Subcutaneous abdominal adipose tissue (tissue), 5 donors: ENCODE data around the gene CCN5.

ENCODE experiments used
- H3K27ac ChIP-seq: one replicate; pipeline ENCODE4 v1.7.0; 2013; ENCODE audit warnings: low read depth, mild to moderate bottlenecking, inconsistent platforms, low read length, moderate library complexity
- H3K27me3 ChIP-seq, 5 donors: one replicate each; pipeline ENCODE4 v1.7.0; 2013; ENCODE audit warnings: low read length in 5 of 5, inconsistent platforms in 1 of 5; ENCODE audit not compliant: control insufficient read depth in 5 of 5, insufficient read depth in 4 of 5
- H3K36me3 ChIP-seq, 5 donors: one replicate each; pipeline ENCODE4 v1.7.0; 2013; ENCODE audit warnings: low read length in 5 of 5; ENCODE audit not compliant: control insufficient read depth in 5 of 5, insufficient read depth in 5 of 5
- H3K4me1 ChIP-seq, 5 donors: one replicate each; pipeline ENCODE4 v1.7.0; 2013; ENCODE audit warnings: low read length in 5 of 5, mild to moderate bottlenecking in 3 of 5, moderate library complexity in 1 of 5; ENCODE audit not compliant: control insufficient read depth in 5 of 5, insufficient read depth in 5 of 5
- H3K4me3 ChIP-seq, 5 donors: one replicate each; pipeline ENCODE4 v1.7.0; 2013; ENCODE audit warnings: low read length in 5 of 5, low read depth in 1 of 5
- H3K9ac ChIP-seq, 5 donors: one replicate each; pipeline ENCODE4 v1.7.0; 2013; ENCODE audit warnings: low read length in 5 of 5, mild to moderate bottlenecking in 4 of 5, moderate library complexity in 3 of 5
- H3K9me3 ChIP-seq, 5 donors: one replicate each; pipeline ENCODE4 v1.7.0; 2013; ENCODE audit warnings: low read length in 5 of 5; ENCODE audit not compliant: control insufficient read depth in 5 of 5
- donor health status: healthy.
- donor health status: healthy.
- donor health status: healthy.
- donor health status: healthy.
- donor health status: healthy.

The CCN5 gene

DNA sequence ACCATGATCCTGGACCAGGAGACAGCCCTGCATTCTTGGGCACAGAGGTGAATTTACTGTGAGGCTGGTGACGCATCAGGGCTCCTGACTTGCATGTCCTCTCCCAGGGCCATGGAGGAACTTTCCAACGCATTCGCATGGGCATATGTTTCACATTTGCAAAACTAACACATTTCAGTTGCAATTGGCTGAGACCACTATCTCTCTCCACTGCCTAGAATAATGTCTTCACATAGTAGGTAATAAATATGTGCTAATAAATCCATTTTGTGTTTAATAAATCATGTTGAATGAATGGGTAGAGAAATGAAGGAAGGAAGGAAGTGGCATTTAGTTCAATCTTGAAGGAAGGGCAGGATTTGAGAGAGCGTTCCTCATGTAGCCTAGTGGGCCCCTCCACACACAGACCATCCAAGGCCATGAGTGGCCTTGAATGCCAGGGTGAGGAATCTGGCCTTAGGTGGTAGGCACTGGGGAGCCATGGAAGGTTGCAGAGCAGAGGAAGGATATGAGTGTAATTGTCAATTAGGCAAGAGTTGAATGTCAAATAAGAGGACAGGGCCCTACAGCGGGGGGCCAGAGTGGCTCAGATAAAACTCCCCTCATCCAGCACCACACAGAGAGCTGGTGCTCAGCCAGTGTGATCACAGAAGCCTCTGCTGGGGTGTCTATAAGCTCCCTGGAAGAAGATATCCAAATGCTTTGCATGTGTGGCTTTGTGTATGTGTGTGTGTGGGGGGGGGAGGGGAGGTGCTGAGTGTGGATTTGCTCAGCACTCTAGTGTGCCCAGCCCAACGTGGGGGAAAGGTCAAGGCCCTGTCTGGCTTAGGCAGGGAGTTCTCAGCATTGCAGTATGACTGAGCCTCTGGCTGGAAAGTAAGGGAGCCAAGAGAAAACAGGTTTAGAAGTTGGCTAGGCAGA is 30.9 kb upstream of the CCN5 start:
- Histone ChIP-seq H3K9ac (peak overlapping the region in 2 of 5 donors; percentile 26 to 69), H3K4me1 (peaks cover 0 to 14% (median 10%) of the 10 kb centered on the region in 5 donors), H3K9me3 (no peaks in the 10 kb centered on the region), H3K36me3 (no peaks in the 10 kb centered on the region), H3K4me3 (no peak overlapping the region), H3K27ac (peak overlapping the region; percentile 65), H3K27me3 (no peaks in the 10 kb centered on the region)

GRCh38 chr20:44686934-44687333 is 28.2 kb upstream of the CCN5 start:
- Histone ChIP-seq H3K4me1 (peaks cover 0 to 27% (median 22%) of the 10 kb centered on the region in 5 donors), H3K36me3 (no peaks in the 10 kb centered on the region), H3K9me3 (no peaks in the 10 kb centered on the region), H3K27ac (no peak overlapping the region), H3K4me3 (no peak overlapping the region), H3K27me3 (no peaks in the 10 kb centered on the region), H3K9ac (no peak overlapping the region)

- Histone ChIP-seq H3K9ac (no peak overlapping the region), H3K36me3 (no peaks in the 10 kb centered on the region), H3K27ac (no peak overlapping the region), H3K27me3 (no peaks in the 10 kb centered on the region), H3K9me3 (no peaks in the 10 kb centered on the region), H3K4me1 (peaks cover 8 to 39% (median 31%) of the 10 kb centered on the region in 5 donors), H3K4me3 (no peak overlapping the region)
Observed at GRCh38 chr20:44688053-44688625, 27.0 kb upstream of the CCN5 start.

DNA sequence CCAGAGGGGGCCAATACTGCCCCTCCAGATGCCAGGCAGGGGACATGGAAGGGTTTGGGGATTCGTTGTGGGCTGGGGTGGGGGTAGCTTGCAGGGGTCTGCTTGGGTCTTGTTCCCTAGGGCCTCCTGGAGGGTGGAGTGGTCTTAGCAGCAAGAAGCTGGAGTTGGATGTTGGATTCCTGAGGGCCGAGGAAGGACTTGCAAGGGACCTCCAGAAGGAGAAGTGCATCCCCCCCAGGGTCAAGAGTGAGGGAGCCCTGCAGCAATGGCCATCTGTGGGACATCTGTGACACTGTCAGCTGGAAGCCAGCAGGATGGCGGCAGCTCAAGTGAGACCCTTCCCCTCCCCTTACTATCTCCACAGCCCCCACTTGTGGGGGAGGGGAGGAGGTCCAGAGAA is 25.4 kb upstream of the CCN5 start:
- Histone ChIP-seq H3K36me3 (no peaks in the 10 kb centered on the region), H3K9me3 (no peaks in the 10 kb centered on the region), H3K27ac (no peak overlapping the region), H3K4me3 (no peak overlapping the region), H3K4me1 (peaks cover 11 to 43% (median 35%) of the 10 kb centered on the region in 5 donors), H3K27me3 (no peaks in the 10 kb centered on the region), H3K9ac (no peak overlapping the region)

- Histone ChIP-seq H3K4me1 (peaks cover 11 to 46% (median 35%) of the 10 kb centered on the region in 5 donors), H3K9me3 (no peaks in the 10 kb centered on the region), H3K27ac (peak overlapping the region; percentile 96)
Observed at GRCh38 chr20:44690781-44691423, 24.3 kb upstream of the CCN5 start.

DNA sequence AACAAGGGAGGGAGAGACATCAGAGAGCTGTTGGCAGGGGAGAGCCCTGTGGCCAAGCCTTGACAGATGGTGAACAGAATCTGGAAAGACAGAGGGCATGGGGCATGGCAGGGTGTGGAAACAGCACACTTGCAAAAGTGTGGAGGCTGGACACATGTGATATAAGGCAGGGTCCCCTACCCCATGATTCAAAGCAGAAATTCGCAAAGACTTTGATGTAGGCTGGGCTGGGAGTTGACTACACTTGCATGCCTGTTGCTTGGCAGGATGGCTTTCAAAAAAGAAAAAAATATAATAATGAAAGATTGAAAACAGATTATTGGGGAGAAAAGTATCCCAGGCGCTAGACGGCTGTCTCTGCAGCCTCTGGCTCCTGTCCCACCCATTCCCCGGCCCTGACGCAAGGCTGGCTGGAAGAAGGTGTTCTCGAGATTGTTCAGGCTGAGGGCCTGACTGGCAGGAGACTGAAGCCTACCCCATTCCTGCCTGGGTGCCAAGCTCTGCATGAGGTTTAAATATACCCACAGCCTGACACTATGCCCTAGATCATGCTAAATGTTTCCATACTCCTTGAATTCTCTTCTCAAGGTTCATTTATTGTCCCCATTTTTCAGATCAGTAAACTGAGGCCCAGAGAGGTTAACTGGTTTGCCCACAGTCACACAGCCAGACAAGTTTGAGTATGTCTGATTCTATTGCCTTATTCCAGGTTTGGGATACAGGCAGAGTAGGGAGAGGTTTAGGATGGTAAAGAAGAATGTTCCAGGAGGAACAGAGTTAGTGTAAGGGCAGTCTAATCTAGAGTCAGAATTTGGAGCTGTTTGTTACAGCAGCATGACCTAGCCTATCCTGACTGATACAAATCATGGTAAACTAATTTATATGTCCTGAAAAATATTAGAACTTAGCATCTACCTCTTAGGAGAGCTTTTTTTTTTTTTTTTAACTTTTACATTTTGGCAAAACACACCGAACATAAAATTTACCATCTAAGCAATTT is 23.4 kb upstream of the CCN5 start:
- H3K27me3 ChIP-seq = no peaks in the 10 kb centered on the region
- H3K4me3 ChIP-seq = no peak overlapping the region

More at GRCh38 chr20:44690781-44691423, 24.3 kb upstream of the CCN5 start:
- H3K4me3 ChIP-seq = no peak overlapping the region
- peak overlapping the region in 1 of 5 donors; percentile 69 for H3K9ac ChIP-seq
- H3K27me3 ChIP-seq = no peaks in the 10 kb centered on the region
- H3K36me3 ChIP-seq = no peaks in the 10 kb centered on the region

GRCh38 chr20:44692932-44693480 is 22.2 kb upstream of the CCN5 start:
- Histone ChIP-seq H3K9ac (peak overlapping the region in 4 of 5 donors; percentile 11 to 69 (median 62)), H3K36me3 (no peaks in the 10 kb centered on the region), H3K27ac (peak overlapping the region; percentile 96), H3K4me1 (peaks cover 11 to 57% (median 46%) of the 10 kb centered on the region in 5 donors), H3K9me3 (no peaks in the 10 kb centered on the region), H3K27me3 (no peaks in the 10 kb centered on the region), H3K4me3 (no peak overlapping the region)

More for the DNA sequence above, 23.4 kb upstream of the CCN5 start:
- Histone ChIP-seq H3K4me1 (peaks cover 11 to 55% (median 43%) of the 10 kb centered on the region in 5 donors), H3K27ac (peak overlapping the region; percentile 96), H3K9ac (peak overlapping the region in 2 of 5 donors; percentile 69 to 71), H3K36me3 (no peaks in the 10 kb centered on the region), H3K9me3 (no peaks in the 10 kb centered on the region)

DNA sequence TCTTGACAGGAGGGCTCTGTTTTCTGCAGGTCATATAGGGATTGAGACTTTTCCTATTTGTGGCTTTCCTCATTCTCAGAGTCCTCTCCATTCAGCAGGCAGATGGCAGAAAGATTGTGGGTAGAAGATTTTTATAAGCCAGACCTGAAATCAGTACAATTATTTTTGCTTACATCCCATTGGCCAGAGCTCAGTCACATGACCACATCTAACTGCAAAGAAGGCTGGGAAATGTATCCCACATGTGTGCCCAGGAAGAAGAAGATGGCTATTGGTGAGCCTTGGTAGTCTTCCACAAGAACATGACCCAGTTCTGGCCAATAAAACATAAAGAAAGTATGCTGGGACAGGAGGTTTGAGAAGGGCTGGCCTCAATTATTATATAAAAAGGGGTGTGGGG is 21.5 kb upstream of the CCN5 start:
- no peaks in the 10 kb centered on the region for H3K27me3 ChIP-seq
- peak overlapping the region; percentile 84 for H3K27ac ChIP-seq
- H3K4me1 ChIP-seq = peaks cover 11 to 57% (median 46%) of the 10 kb centered on the region in 5 donors

GRCh38 chr20:44694159-44694558 is 21.0 kb upstream of the CCN5 start:
- Histone ChIP-seq H3K9me3 (no peaks in the 10 kb centered on the region), H3K4me3 (no peak overlapping the region), H3K27me3 (no peaks in the 10 kb centered on the region), H3K9ac (no peak overlapping the region), H3K36me3 (no peaks in the 10 kb centered on the region), H3K4me1 (peaks cover 11 to 57% (median 46%) of the 10 kb centered on the region in 5 donors), H3K27ac (peak overlapping the region; percentile 84)

More for the DNA sequence above, 21.5 kb upstream of the CCN5 start:
- H3K4me3 ChIP-seq = no peak overlapping the region
- H3K9me3 ChIP-seq = no peaks in the 10 kb centered on the region
- peak overlapping the region in 3 of 5 donors; percentile 10 to 26 (median 11) for H3K9ac ChIP-seq
- no peaks in the 10 kb centered on the region for H3K36me3 ChIP-seq
